ENCODE results near the gene SRRM2. TPM values are rescaled to one million over a fixed set of nuclear protein-coding genes. Genes with fewer than 3 reads are reported as not detected.

The SRRM2 gene
- total and polyA plus RNA-seq, 9 of the 15 experiments (the other 6 are each of a cell fraction or from before 2014, with no cell fraction given), result 26.7 to 563 (median 81.1) TPM

GRCh38 chr16:2783581-2784357 is 31.3 kb downstream of the SRRM2 start (continued):
- no peak for TF ChIP-seq REST (IDR thresholded peaks at IDR 0.05; ENCODE audit: borderline replicate concordance)
- TF ChIP-seq REST (CRISPR knock-in tag; IDR thresholded peaks at IDR 0.05; ENCODE audit: low read depth), result no peak
- TF ChIP-seq NFIX (CRISPR knock-in tag; IDR thresholded peaks at IDR 0.05; ENCODE audit: low read depth), result no peak
